Mesenchymal stem cell (in vitro differentiated cells and primary cell): ENCODE results near the gene FCRLA.

Experiments used
- DNase-seq: peaks from one replicate; pipeline ENCODE4 v3.0.0-alpha.2; 2013
- H2AFZ ChIP-seq: one replicate; pipeline ENCODE4 v1.6.1; 2013; ENCODE audit warnings: low read depth, mild to moderate bottlenecking, control low read depth, inconsistent platforms, low read length, moderate library complexity
- H2AK5ac ChIP-seq: 2 replicates; pipeline ENCODE4 v1.6.1; 2013; ENCODE audit warnings: low read length, moderate library complexity, mild to moderate bottlenecking, inconsistent platforms; ENCODE audit not compliant: severe bottlenecking
- H2BK120ac ChIP-seq: one replicate; pipeline ENCODE4 v1.6.1; 2013; ENCODE audit warnings: low read depth, mild to moderate bottlenecking, inconsistent platforms, low read length, moderate library complexity
- H2BK12ac ChIP-seq, 2 experiments: one replicate each; pipeline ENCODE4 v1.6.1; 2013; ENCODE audit warnings: inconsistent platforms in 2 of 2, low read length in 2 of 2, mild to moderate bottlenecking in 2 of 2, moderate library complexity in 2 of 2, control low read depth in 1 of 2
- H2BK15ac ChIP-seq: one replicate; pipeline ENCODE4 v1.6.1; 2013; ENCODE audit warnings: mild to moderate bottlenecking, low read depth, inconsistent platforms; ENCODE audit not compliant: poor library complexity, severe bottlenecking
- H2BK5ac ChIP-seq: 2 replicates; pipeline ENCODE4 v1.6.1; 2013; ENCODE audit warnings: low read depth, mild to moderate bottlenecking, low read length, control low read depth, inconsistent platforms; ENCODE audit not compliant: poor library complexity, severe bottlenecking
- H3K14ac ChIP-seq, 2 experiments: one replicate each; pipeline ENCODE4 v1.6.1; 2013; ENCODE audit warnings: inconsistent platforms in 2 of 2, low read length in 2 of 2, control low read depth in 1 of 2, mild to moderate bottlenecking in 1 of 2, moderate library complexity in 1 of 2
- H3K18ac ChIP-seq, 2 experiments: one replicate each; pipeline ENCODE4 v1.6.1; 2013; ENCODE audit warnings: inconsistent platforms in 2 of 2, low read length in 2 of 2, control low read depth in 1 of 2, low read depth in 1 of 2, mild to moderate bottlenecking in 1 of 2
- H3K23ac ChIP-seq, 2 experiments: one replicate each; pipeline ENCODE4 v1.6.1; 2013; ENCODE audit warnings: inconsistent platforms in 2 of 2, low read length in 2 of 2, mild to moderate bottlenecking in 2 of 2, moderate library complexity in 2 of 2, control low read depth in 1 of 2
- H3K27ac ChIP-seq: 2 replicates; pipeline ENCODE4 v1.5.1; 2013; ENCODE audit warnings: mild to moderate bottlenecking, moderate library complexity, low read length, control low read depth, inconsistent platforms; ENCODE audit not compliant: poor library complexity, severe bottlenecking
- H3K27me3 ChIP-seq, 2 experiments: 2 replicates each; pipeline versions ENCODE4 v1.6.1 to v1.7.0; 2013; ENCODE audit warnings: low read length in 2 of 2, mild to moderate bottlenecking in 2 of 2, moderate library complexity in 2 of 2, control low read depth in 1 of 2, inconsistent platforms in 1 of 2; ENCODE audit not compliant: control insufficient read depth in 1 of 2, insufficient read depth in 1 of 2
- H3K36me3 ChIP-seq, 2 experiments: 2 replicates each; pipeline versions ENCODE4 v1.6.1 to v1.7.0; 2013; ENCODE audit warnings: low read length in 2 of 2, control low read depth in 1 of 2, inconsistent platforms in 1 of 2, low read depth in 1 of 2, mild to moderate bottlenecking in 1 of 2; ENCODE audit not compliant: insufficient read depth in 2 of 2, control insufficient read depth in 1 of 2
- H3K4ac ChIP-seq, 2 experiments: one replicate each; pipeline ENCODE4 v1.6.1; 2013; ENCODE audit warnings: inconsistent platforms in 2 of 2, low read length in 2 of 2, mild to moderate bottlenecking in 2 of 2, moderate library complexity in 2 of 2, control low read depth in 1 of 2, low read depth in 1 of 2
- H3K4me1 ChIP-seq: 2 replicates; pipeline ENCODE4 v1.6.1; 2013; ENCODE audit warnings: low read depth, low read length, control low read depth; ENCODE audit not compliant: control insufficient read depth, insufficient read depth
- H3K4me2 ChIP-seq: 2 replicates; pipeline ENCODE4 v1.6.1; 2013; ENCODE audit warnings: low read length, mild to moderate bottlenecking, inconsistent platforms; ENCODE audit not compliant: poor library complexity, severe bottlenecking
- H3K4me3 ChIP-seq, 2 experiments: 2 replicates each; pipeline versions ENCODE4 v1.5.1 to v1.7.0; 2013; ENCODE audit warnings: low read length in 2 of 2, mild to moderate bottlenecking in 2 of 2, control low read depth in 1 of 2, low read depth in 1 of 2; ENCODE audit not compliant: insufficient read depth in 1 of 2
- H3K79me1 ChIP-seq: replicated peaks from 2 replicates; pipeline ENCODE4 v1.6.1; 2013; ENCODE audit warnings: mild to moderate bottlenecking, control low read depth, low read length, inconsistent platforms; ENCODE audit not compliant: poor library complexity, severe bottlenecking
- H3K9ac ChIP-seq: 2 replicates; pipeline ENCODE4 v1.7.0; 2013; ENCODE audit warnings: mild to moderate bottlenecking, low read length, moderate library complexity
- H3K9me3 ChIP-seq: 2 replicates; pipeline ENCODE4 v1.7.0; 2013; ENCODE audit warnings: mild to moderate bottlenecking, low read length; ENCODE audit not compliant: control insufficient read depth
- H4K8ac ChIP-seq: one replicate; pipeline ENCODE4 v1.6.1; 2013; ENCODE audit warnings: inconsistent platforms, mild to moderate bottlenecking, low read length, moderate library complexity
- H4K91ac ChIP-seq: one replicate; pipeline ENCODE4 v1.6.1; 2013; ENCODE audit warnings: mild to moderate bottlenecking, low read length, inconsistent platforms
- WGBS: methylation state at CpG from one replicate; pipeline ENCODE4 v1.1.7; 2013; ENCODE audit warnings: mixed read lengths; 5-methylcytosine and 5-hydroxymethylcytosine counted together

Gene FCRLA

GRCh38 chr1:161720956-161721737 lies 14.1 kb downstream of the FCRLA start, which contains the start of gene FCRLB:
FCRLB (plus strand) TSS chr1:161721544; CDS start chr1:161722673, 1,129 bp downstream.
- Histone ChIP-seq H3K9ac (peak within 1 kb of the TSS; percentile 17), H2BK120ac (no peak within 1 kb of the TSS), H3K23ac (no peak within 1 kb of the TSS), H2AK5ac (no peak within 1 kb of the TSS), H3K4me1 (peaks cover 4% of the 10 kb centered on the region), H4K91ac (peak within 1 kb of the TSS; percentile 56), H3K27ac (no peak within 1 kb of the TSS), H2BK15ac (no peak within 1 kb of the TSS), H2AFZ (no peak within 1 kb of the TSS), H2BK12ac (peak within 1 kb of the TSS; percentile 62 to 90), H2BK5ac (no peak within 1 kb of the TSS), H4K8ac (no peak within 1 kb of the TSS), H3K18ac (peak within 1 kb of the TSS; percentile 33 to 79), H3K36me3 (no peaks in the 10 kb centered on the region), H3K4me2 (no peak within 1 kb of the TSS), H3K4me3 (no peak within 1 kb of the TSS), H3K79me1 (no peaks in the 10 kb centered on the region), H3K27me3 (peaks cover 0 to 49% of the 10 kb centered on the region in 2 experiments), H3K14ac (peak within 1 kb of the TSS in 1 of 2 experiments; percentile 72), H3K9me3 (no peaks in the 10 kb centered on the region), H3K4ac (no peak within 1 kb of the TSS)
- no peak for DNase-seq
- 56% methylated on average over 3 of the region's 4 CpGs for WGBS

- Histone ChIP-seq H3K4ac (no peak overlapping the region), H4K91ac (no peak overlapping the region), H3K4me1 (peaks cover 8% of the 10 kb centered on the region), H3K9me3 (no peaks in the 10 kb centered on the region), H3K79me1 (no peaks in the 10 kb centered on the region), H3K27me3 (peaks cover 0 to 42% of the 10 kb centered on the region in 2 experiments), H2AFZ (no peak overlapping the region), H3K27ac (no peak overlapping the region), H2BK15ac (no peak overlapping the region), H4K8ac (no peak overlapping the region), H3K4me2 (no peak overlapping the region), H3K4me3 (no peak overlapping the region), H2BK5ac (no peak overlapping the region), H3K9ac (peak overlapping the region; percentile 17), H3K18ac (peak overlapping the region; percentile 33 to 58), H2AK5ac (no peak overlapping the region), H3K36me3 (no peaks in the 10 kb centered on the region), H3K23ac (no peak overlapping the region), H2BK12ac (peak overlapping the region in 1 of 2 experiments; percentile 62), H2BK120ac (no peak overlapping the region), H3K14ac (peak overlapping the region in 1 of 2 experiments; percentile 26)
- 19% methylated on average over 8 of the region's 8 CpGs for WGBS
- peak; percentile 90 for DNase-seq
Measured at GRCh38 chr1:161721738-161722343, 14.8 kb downstream of the FCRLA start.

DNA sequence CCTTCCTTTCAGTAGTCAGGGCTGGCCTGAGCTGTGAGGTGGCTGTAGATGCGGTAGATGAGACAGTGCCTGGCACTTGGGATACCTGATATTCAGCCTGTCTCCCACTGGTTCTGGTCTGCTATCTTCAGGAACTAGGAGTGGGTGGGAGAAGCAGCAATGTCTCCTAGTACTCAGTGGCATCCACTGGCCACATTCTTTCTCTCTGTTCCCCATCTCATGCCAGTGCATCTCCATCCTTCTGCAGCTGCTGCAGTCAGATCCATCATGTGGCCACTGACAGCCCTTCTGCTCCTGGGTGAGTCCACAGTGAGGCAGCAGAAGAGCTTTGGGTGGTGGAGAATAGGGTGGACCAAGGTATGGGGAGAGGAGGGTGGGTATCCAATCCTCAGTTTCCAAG lies 15.4 kb downstream of the FCRLA start:
- Histone ChIP-seq H3K4me1 (peaks cover 12% of the 10 kb centered on the region), H3K4me3 (no peak overlapping the region), H3K14ac (peak overlapping the region in 1 of 2 experiments; percentile 50), H2AK5ac (no peak overlapping the region), H3K4ac (no peak overlapping the region), H3K9me3 (no peaks in the 10 kb centered on the region), H3K79me1 (no peaks in the 10 kb centered on the region), H2BK12ac (peak overlapping the region; percentile 1 to 62), H2AFZ (no peak overlapping the region), H3K4me2 (no peak overlapping the region), H2BK15ac (no peak overlapping the region), H3K27ac (no peak overlapping the region), H3K27me3 (peaks cover 0 to 41% of the 10 kb centered on the region in 2 experiments), H2BK120ac (no peak overlapping the region), H4K8ac (no peak overlapping the region), H3K36me3 (no peaks in the 10 kb centered on the region), H3K9ac (no peak overlapping the region), H3K18ac (peak overlapping the region in 1 of 2 experiments; percentile 58), H3K23ac (no peak overlapping the region), H4K91ac (peak overlapping the region; percentile 56), H2BK5ac (no peak overlapping the region)
- no peak for DNase-seq
- WGBS, result 100% methylated on average over 1 of the region's 1 CpG

DNA sequence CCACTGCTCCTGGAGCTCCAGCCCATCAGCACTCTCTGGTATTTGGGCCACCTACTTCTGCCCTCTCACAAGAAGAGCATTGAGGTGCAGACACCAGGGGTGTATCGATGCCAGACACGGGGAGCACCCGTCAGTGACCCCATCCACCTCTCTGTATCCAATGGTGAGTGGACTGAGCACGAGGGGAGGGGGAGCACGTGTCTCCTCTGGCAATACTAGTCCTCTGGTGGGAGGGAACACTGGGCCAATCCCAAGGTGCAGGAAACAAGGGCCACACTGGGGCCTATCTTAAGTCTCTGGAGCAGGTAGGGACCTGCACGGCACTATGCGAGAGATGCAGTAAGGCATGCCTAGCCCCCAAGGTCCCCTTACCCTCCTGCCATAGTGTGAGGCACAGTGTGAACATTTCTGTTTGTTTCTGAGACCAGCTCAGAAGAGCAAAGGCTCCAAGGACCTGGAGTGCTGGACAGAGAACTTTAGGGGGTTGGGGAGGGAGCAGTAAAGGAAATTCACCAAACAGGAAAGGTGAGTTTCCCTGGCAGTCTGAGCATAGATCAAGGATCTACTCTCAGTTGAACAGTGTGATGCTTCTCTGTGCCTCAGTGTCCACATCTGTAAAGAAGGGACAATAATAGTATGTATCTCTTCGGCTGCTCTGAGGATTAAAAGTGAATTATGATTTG lies 16.6 kb downstream of the FCRLA start:
- Histone ChIP-seq H3K18ac (no peak overlapping the region), H2BK12ac (no peak overlapping the region), H2AFZ (no peak overlapping the region), H2BK15ac (no peak overlapping the region), H3K27me3 (peaks cover 0 to 37% of the 10 kb centered on the region in 2 experiments), H3K14ac (no peak overlapping the region), H3K27ac (no peak overlapping the region), H4K91ac (no peak overlapping the region), H3K4me1 (peaks cover 13% of the 10 kb centered on the region), H3K4ac (peak overlapping the region in 1 of 2 experiments; percentile 14), H2AK5ac (no peak overlapping the region), H4K8ac (no peak overlapping the region), H3K9me3 (no peaks in the 10 kb centered on the region), H3K4me3 (no peak overlapping the region), H2BK5ac (no peak overlapping the region), H3K79me1 (no peaks in the 10 kb centered on the region), H3K4me2 (no peak overlapping the region), H3K23ac (no peak overlapping the region), H2BK120ac (no peak overlapping the region), H3K36me3 (no peaks in the 10 kb centered on the region), H3K9ac (no peak overlapping the region)
- 99% methylated on average over 8 of the region's 8 CpGs for WGBS
- DNase-seq, result no peak
